Panc1 (cell line): ENCODE measurements around the gene SNORC. TPM values are rescaled to one million over a fixed set of nuclear protein-coding genes. Genes with fewer than 3 reads are reported as not detected.
A peak's percentile ranks its signal among the peaks of the same experiment; 100 is the strongest.

Experiments
- ATAC-seq: fragments of 200-7000 bp; cut with Tn5 transposase; 2 replicates; pipeline ENCODE4 v1.9.1; 2020; ENCODE audit warnings: mild to moderate bottlenecking, moderate library complexity
- BruUV-seq: library from RNA; stranded (reverse); fragments of 400-500 nt; replicated peaks from 2 replicates; lab custom pipeline; 2021; lab: Mats Ljungman, UMichigan
- CTCF ChIA-PET: fragments of 300-600 bp; sonication (Branson Sonifier 250); formaldehyde crosslinking; loops from one replicate; lab custom pipeline; 2022; ENCODE audit warnings: antibody characterized with exemption; lab: Charles Lee
- POLR2A ChIA-PET: fragments of 300-600 bp; sonication (Branson Sonifier 250); formaldehyde crosslinking; loops from one replicate; lab custom pipeline; 2022; ENCODE audit warnings: antibody characterized with exemption; lab: Charles Lee
- DNase-seq: peaks from one replicate; pipeline ENCODE4 v3.0.0-alpha.2; 2010; ENCODE audit warnings: low read depth, low spot score
- H3K27ac ChIP-seq: 2 replicates; pipeline ENCODE4 v1.5.1; 2011; ENCODE audit warnings: mild to moderate bottlenecking, low read length, inconsistent platforms
- H3K27me3 ChIP-seq: fragments of 200-500 bp; sonication (Bioruptor generic); 2 replicates; pipeline ENCODE4 v1.6.0; 2014; ENCODE audit warnings: low read length, inconsistent platforms; ENCODE audit not compliant: control insufficient read depth, insufficient read depth
- H3K36me3 ChIP-seq: fragments of 200-500 bp; sonication (Bioruptor generic); 2 replicates; pipeline ENCODE4 v1.5.1; 2014; ENCODE audit warnings: inconsistent platforms, mild to moderate bottlenecking, low read length, moderate library complexity; ENCODE audit not compliant: control insufficient read depth, insufficient read depth
- H3K4me1 ChIP-seq: 2 replicates; pipeline ENCODE4 v1.5.1; 2011; ENCODE audit warnings: inconsistent platforms, mild to moderate bottlenecking, low read length, moderate library complexity; ENCODE audit not compliant: control insufficient read depth, insufficient read depth
- H3K4me3 ChIP-seq, 2 experiments: 2 replicates each; pipeline ENCODE4 v1.5.1; 2011 to 2012; ENCODE audit warnings: low read depth in 2 of 2, low read length in 2 of 2, mild to moderate bottlenecking in 2 of 2, inconsistent platforms in 1 of 2, moderate library complexity in 1 of 2
- H3K9me3 ChIP-seq: fragments of 200-500 bp; sonication (Bioruptor generic); 2 replicates; pipeline ENCODE4 v1.5.1; 2014; ENCODE audit warnings: low read depth, mild to moderate bottlenecking, inconsistent platforms, low read length, moderate library complexity; ENCODE audit not compliant: control insufficient read depth, insufficient read depth
- CTCF ChIP-seq: fragments of 450-650 bp; IDR thresholded peaks from 2 replicates; pipeline ENCODE4 v1.5.1; 2017; ENCODE audit warnings: mild to moderate bottlenecking
- POLR2AphosphoS5 ChIP-seq: IDR thresholded peaks from 2 replicates; pipeline ENCODE4 v1.6.1; 2012; ENCODE audit warnings: mild to moderate bottlenecking, low read depth, low read length, moderate library complexity
- SIN3A ChIP-seq: IDR thresholded peaks from 2 replicates; pipeline ENCODE4 v1.6.1; 2012; ENCODE audit warnings: low read depth, mild to moderate bottlenecking, low read length, moderate library complexity, borderline replicate concordance; ENCODE audit not compliant: insufficient read depth
- TCF7L2 ChIP-seq: IDR thresholded peaks from 2 replicates; pipeline ENCODE4 v1.6.1; 2011; ENCODE audit warnings: mild to moderate bottlenecking, low read depth, low read length, inconsistent platforms
- in situ Hi-C: cut with HindIII; loops from 2 replicates; pipeline ENCODE4 v1.10.0; 2016; ENCODE audit warnings: low sequenced_read_pairs, low pct_unique_long_range_greater_than_20kb
- intact Hi-C: fragments of 100-400 bp; cut with micrococcal nuclease; formaldehyde crosslinking; loops from one replicate; pipeline ENCODE4 v1.10.0; 2022; ENCODE audit not compliant: unreplicated experiment
- total RNA-seq: library from RNA; stranded (reverse); gene quantifications from one replicate; pipeline ENCODE4 v1.2.1, GENCODE V29; 2021; ENCODE audit not compliant: unreplicated experiment
- TF ChIP-seq, protein P1 (sequence below), 2 experiments: IDR thresholded peaks; 2 replicates each; pipeline ENCODE4 v1.6.1; 2011 to 2012; ENCODE audit warnings: low read depth in 2 of 2, control low read depth in 1 of 2, low read length in 1 of 2, mild to moderate bottlenecking in 1 of 2, moderate library complexity in 1 of 2; ENCODE audit not compliant: insufficient read depth in 1 of 2

The SNORC gene
- total RNA-seq, 1 experiment from 2014 or later: 6.8 TPM

- TF ChIP-seq SIN3A (no peak), POLR2AphosphoS5 (no peak), TCF7L2 (no peak), CTCF (no peak)
- TF ChIP-seq, protein P1, sequence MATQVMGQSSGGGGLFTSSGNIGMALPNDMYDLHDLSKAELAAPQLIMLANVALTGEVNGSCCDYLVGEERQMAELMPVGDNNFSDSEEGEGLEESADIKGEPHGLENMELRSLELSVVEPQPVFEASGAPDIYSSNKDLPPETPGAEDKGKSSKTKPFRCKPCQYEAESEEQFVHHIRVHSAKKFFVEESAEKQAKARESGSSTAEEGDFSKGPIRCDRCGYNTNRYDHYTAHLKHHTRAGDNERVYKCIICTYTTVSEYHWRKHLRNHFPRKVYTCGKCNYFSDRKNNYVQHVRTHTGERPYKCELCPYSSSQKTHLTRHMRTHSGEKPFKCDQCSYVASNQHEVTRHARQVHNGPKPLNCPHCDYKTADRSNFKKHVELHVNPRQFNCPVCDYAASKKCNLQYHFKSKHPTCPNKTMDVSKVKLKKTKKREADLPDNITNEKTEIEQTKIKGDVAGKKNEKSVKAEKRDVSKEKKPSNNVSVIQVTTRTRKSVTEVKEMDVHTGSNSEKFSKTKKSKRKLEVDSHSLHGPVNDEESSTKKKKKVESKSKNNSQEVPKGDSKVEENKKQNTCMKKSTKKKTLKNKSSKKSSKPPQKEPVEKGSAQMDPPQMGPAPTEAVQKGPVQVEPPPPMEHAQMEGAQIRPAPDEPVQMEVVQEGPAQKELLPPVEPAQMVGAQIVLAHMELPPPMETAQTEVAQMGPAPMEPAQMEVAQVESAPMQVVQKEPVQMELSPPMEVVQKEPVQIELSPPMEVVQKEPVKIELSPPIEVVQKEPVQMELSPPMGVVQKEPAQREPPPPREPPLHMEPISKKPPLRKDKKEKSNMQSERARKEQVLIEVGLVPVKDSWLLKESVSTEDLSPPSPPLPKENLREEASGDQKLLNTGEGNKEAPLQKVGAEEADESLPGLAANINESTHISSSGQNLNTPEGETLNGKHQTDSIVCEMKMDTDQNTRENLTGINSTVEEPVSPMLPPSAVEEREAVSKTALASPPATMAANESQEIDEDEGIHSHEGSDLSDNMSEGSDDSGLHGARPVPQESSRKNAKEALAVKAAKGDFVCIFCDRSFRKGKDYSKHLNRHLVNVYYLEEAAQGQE (IDR thresholded peaks at IDR 0.05; ENCODE audit: insufficient read depth in 1 of 2, low read depth in 2 of 2, low read length in 1 of 2): no peak
- no peak overlapping the region for H3K4me3 ChIP-seq
- peak overlapping the region; percentile 51; the same call in 1 of the 2 replicates for H3K27ac ChIP-seq
- peaks cover 20% of the 10 kb centered on the region for H3K4me1 ChIP-seq
- POLR2A ChIA-PET: no interaction called here
- in situ Hi-C loops: no loop called here
- H3K9me3 ChIP-seq: no peaks in the 10 kb centered on the region
- no peak for DNase-seq
- intact Hi-C loops: no loop called here
- no peak for ATAC-seq
- no TSS peak for BruUV-seq
- no peaks in the 10 kb centered on the region for H3K27me3 ChIP-seq
- CTCF ChIA-PET: interaction anchor here (1.0 kb wide), 1 partner anchor 14 kb away, joined by 3 read pairs; no protein-coding TSS in a partner anchor
- H3K36me3 ChIP-seq: no peaks in the 10 kb centered on the region
Measured at GRCh38 chr2:232879618-232880494, 9.8 kb downstream of the SNORC start.

GRCh38 chr2:232880764-232881351 is 10.8 kb downstream of the SNORC start:
- DNase-seq: no peak
- H3K4me1 ChIP-seq: peaks cover 17% of the 10 kb centered on the region
- CTCF ChIA-PET: interaction anchor here (1.0 kb wide), 1 partner anchor 13 kb away, joined by 3 read pairs; no protein-coding TSS in a partner anchor

More at GRCh38 chr2:232880764-232881351, 10.8 kb downstream of the SNORC start:
- Histone ChIP-seq H3K27me3 (no peaks in the 10 kb centered on the region), H3K9me3 (no peaks in the 10 kb centered on the region), H3K27ac (no peak overlapping the region; the same call in 1 of the 2 replicates), H3K36me3 (no peaks in the 10 kb centered on the region), H3K4me3 (no peak overlapping the region)
- ATAC-seq: no peak
- intact Hi-C loops: no loop called here
- POLR2A ChIA-PET: no interaction called here
- BruUV-seq: no TSS peak
- in situ Hi-C loops: no loop called here
- TF ChIP-seq SIN3A (no peak), POLR2AphosphoS5 (no peak), TCF7L2 (no peak), CTCF (no peak)
- TF ChIP-seq, protein P1 (IDR thresholded peaks at IDR 0.05; ENCODE audit: insufficient read depth in 1 of 2, low read depth in 2 of 2, low read length in 1 of 2): no peak
